ENCODE measurements around the gene RRP15. TPM values are rescaled to one million over a fixed set of nuclear protein-coding genes. Genes with fewer than 3 reads are reported as not detected.

RRP15 gene
- total RNA-seq, 1 experiment from 2014 or later, result 32.1 TPM

GRCh38 chr1:218380125-218380977 is 95.3 kb downstream of the RRP15 start:
- Histone ChIP-seq H3K4me3 (ENCODE audit: low read depth in 2 of 2, low read length in 2 of 2) (peak overlapping the region in 1 of 2 experiments; percentile 19; a peak in 1 of 4 replicates), H3K4me1 (ENCODE audit: control insufficient read depth, insufficient read depth, low read length) (peaks cover 98% of the 10 kb centered on the region), H3K9me3 (ENCODE audit: control insufficient read depth, insufficient read depth, low read depth, low read length) (no peaks in the 10 kb centered on the region), H3K27ac (ENCODE audit: low read length) (peak overlapping the region; percentile 100), H3K27me3 (ENCODE audit: control insufficient read depth, insufficient read depth, low read length) (no peaks in the 10 kb centered on the region), H3K36me3 (ENCODE audit: control insufficient read depth, insufficient read depth, low read length) (no peaks in the 10 kb centered on the region)
- intact Hi-C loops (cut with micrococcal nuclease; ENCODE audit: unreplicated experiment), result no loop called here
- CTCF ChIA-PET, result interaction anchor here (1.0 kb wide), 1 partner anchor 13 kb away, joined by 3 read pairs; no protein-coding TSS in a partner anchor
- POLR2A ChIA-PET, result interaction anchor here (0.5 to 0.9 kb wide), 4 partner anchors 80 to 1710 kb away, joined by 3 to 7 read pairs (median 4); no protein-coding TSS in a partner anchor
- ATAC-seq, result peak; percentile 83
- no peak for DNase-seq (ENCODE audit: low read depth, low spot score)
- peak; percentile 92 for TF ChIP-seq TCF7L2 (IDR thresholded peaks at IDR 0.05; ENCODE audit: low read depth, low read length)
- TF ChIP-seq SIN3A (IDR thresholded peaks at IDR 0.05; ENCODE audit: borderline replicate concordance, insufficient read depth, low read depth, low read length), result 0 out of 2 replicates have a peak, but pooled peaks have one; percentile 29
- TF ChIP-seq POLR2AphosphoS5 (IDR thresholded peaks at IDR 0.05; ENCODE audit: low read depth, low read length), result peak; percentile 89
- TF ChIP-seq CTCF (IDR thresholded peaks at IDR 0.05), result no peak
- no TSS peak for BruUV-seq (replicated peaks)
- in situ Hi-C loops (cut with HindIII; ENCODE audit: low pct_unique_long_range_greater_than_20kb, low sequenced_read_pairs), result no loop called here

- intact Hi-C loops (cut with micrococcal nuclease; ENCODE audit: unreplicated experiment) (no loop called here), in situ Hi-C loops (cut with HindIII; ENCODE audit: low pct_unique_long_range_greater_than_20kb, low sequenced_read_pairs) (no loop called here)
- peaks cover 92% of the 10 kb centered on the region for H3K4me1 ChIP-seq (ENCODE audit: control insufficient read depth, insufficient read depth, low read length)
- H3K27ac ChIP-seq (ENCODE audit: low read length), result peak overlapping the region; percentile 100
- TF ChIP-seq TCF7L2 (IDR thresholded peaks at IDR 0.05; ENCODE audit: low read depth, low read length), result no peak
- TF ChIP-seq CTCF (IDR thresholded peaks at IDR 0.05), result no peak
- TF ChIP-seq POLR2AphosphoS5 (IDR thresholded peaks at IDR 0.05; ENCODE audit: low read depth, low read length), result no peak
- TF ChIP-seq REST (IDR thresholded peaks at IDR 0.05; ENCODE audit: insufficient read depth in 1 of 2, low read depth in 2 of 2, low read length in 1 of 2), result no peak
- TF ChIP-seq SIN3A (IDR thresholded peaks at IDR 0.05; ENCODE audit: borderline replicate concordance, insufficient read depth, low read depth, low read length), result no peak
- no peaks in the 10 kb centered on the region for H3K27me3 ChIP-seq (ENCODE audit: control insufficient read depth, insufficient read depth, low read length)
- POLR2A ChIA-PET, result no interaction called here
- H3K4me3 ChIP-seq (ENCODE audit: low read depth in 2 of 2, low read length in 2 of 2), result no peak overlapping the region
- H3K36me3 ChIP-seq (ENCODE audit: control insufficient read depth, insufficient read depth, low read length), result no peaks in the 10 kb centered on the region
- DNase-seq (ENCODE audit: low read depth, low spot score) (no peak), ATAC-seq (no peak)
- no peaks in the 10 kb centered on the region for H3K9me3 ChIP-seq (ENCODE audit: control insufficient read depth, insufficient read depth, low read depth, low read length)
- BruUV-seq (replicated peaks), result no TSS peak
- CTCF ChIA-PET, result no interaction called here
Measured at GRCh38 chr1:218382261-218382660, 97.2 kb downstream of the RRP15 start.

Measured in Panc1 (cell line).